HG03108 (cell line): ENCODE data around the gene HBS1L.
A peak's percentile ranks its signal among the peaks of the same experiment; 100 is the strongest.

Experiments
- ATAC-seq: cut with Tn5 transposase; IDR thresholded peaks from one replicate; pipeline ENCODE4 v1.9.1; 2021; ENCODE audit warnings: moderate library complexity; ENCODE audit not compliant: unreplicated experiment

The HBS1L gene

DNA sequence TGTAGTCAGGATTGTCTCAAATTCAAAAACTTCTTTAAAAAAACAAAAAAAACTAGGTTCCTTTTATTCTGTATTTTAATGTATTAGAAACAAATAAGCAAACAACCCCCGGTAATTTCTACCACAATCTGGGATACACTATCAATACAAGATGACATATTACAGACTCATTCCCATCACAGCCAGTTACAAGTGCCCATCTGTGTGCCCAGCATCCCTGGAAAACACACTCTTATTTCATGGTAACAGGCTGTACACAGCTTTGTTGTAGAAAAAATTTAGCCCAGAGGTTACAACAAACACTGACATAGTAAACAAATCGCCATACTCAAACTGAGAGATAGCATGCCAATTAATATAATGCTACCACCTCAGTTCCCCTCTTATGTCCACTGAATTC, 16.3 kb downstream of the HBS1L start:
- no peak for ATAC-seq

DNA sequence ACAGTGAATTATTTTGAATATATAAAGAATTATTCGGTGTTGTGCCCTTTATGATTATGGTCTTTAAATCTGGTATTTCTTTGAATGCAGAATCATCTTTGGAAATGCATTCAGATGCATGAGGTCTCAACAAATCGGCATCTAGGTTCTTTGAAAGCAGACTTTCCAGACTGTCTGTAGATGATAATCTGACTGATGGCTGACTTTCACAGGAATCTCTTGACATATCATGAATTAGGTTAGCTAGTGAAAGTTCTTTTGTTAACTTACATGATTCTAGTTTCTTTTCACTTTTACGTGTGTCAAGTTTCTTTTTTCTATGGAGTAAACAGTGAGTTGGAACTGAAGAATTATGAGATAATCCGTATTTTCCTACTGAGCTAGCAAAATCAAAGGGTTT, 17.1 kb downstream of the HBS1L start:
- no peak for ATAC-seq

DNA sequence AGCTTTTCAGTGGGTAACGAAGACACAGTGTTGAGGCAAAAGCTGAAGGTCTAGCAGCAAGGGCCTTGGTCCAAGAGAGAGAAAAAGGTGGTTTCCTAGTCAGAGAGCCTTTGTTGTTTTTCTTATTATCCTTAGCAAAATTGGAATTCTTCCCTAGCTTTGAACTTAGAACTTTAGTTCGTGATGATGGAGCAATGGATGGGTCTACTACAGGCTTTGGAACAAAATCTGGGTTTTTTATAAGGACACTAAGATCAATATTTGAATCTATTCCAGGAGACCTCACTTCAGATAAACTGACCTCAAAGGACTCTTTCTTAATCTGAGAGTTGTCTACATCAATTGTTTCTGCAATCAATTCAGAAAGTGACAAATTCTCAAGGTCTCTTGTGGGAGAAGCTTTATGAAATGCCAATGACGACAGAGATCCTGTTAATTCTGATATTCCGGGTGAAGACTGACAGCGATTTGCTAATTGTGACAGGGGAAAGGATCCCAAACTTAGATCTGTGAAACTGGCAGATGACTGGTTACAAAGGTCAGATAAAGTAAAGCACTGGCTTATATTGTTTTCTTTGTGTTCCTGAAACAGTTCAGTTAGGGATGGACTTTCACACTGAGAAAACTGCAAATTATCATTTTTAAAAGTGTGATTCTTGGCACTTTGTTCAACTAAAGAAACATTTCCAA, 17.7 kb downstream of the HBS1L start:
- no peak for ATAC-seq

DNA sequence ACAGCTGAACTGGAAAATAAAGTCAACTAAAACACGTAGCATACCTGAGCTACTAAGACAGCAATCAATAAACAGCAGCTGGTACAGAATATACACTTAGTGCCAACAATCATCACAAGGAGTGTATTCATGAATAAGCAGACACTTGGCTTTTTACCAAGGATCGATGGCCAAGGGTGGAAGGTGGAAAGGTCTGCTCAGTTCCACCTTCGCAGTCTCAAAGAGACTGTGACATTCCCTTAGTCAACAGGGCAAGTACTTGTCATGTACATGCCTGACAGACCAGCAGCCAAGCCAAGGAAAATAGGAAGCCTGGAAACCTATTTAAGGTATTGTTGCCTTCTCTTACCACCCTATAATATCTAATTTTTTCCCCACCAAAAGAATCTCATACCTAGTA, 21.4 kb downstream of the HBS1L start:
- no peak for ATAC-seq

DNA sequence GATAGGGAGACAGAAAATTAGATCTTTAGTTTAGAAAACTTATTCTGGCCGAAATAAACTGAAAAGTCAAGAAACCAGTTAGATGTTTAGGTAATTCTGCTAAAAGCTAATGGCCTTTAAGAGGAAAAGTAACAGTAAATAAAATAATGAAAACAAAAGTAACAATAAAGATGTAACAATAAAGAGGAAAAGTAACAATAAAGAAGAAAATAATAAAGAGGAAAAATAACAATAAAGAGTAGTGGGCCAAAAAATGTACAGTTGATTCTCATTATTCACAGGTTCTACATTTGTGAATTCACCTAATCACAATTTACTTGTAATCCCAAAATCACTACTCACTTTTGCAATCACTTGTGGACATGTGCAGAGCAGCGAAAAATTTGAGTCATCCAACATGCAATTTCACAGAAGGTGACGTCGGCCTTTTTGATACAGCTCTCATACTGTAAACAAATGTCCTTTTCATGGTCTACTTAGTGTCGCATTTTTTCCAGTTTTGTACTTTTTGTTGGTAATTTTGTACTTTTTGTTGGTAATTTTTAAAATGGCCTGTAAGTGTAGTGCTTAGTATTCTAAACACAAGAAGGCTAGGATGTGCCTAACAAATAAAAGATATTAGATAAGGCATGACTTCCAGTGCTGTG, 24.0 kb downstream of the HBS1L start:
- ATAC-seq = no peak

DNA sequence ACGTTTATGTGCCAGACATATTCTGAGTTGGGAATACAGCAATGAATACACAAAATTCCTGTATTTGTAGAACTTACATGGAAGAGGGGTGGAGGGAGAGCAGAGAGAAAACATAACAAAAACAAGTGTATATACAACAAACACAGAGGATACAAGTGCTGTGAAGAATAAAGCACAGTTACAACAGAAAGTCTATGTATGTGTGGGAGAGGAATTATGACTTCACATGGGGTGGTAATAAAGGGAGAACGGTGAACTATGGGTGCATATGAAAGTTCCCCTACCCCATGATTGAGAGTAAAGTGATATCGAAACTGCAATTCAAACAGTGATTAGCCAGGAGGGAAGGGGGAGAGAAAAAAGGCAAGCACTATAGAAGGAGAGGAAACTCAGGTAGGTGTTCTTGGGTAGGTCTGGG, 24.6 kb downstream of the HBS1L start:
- ATAC-seq = peak; percentile 96

DNA sequence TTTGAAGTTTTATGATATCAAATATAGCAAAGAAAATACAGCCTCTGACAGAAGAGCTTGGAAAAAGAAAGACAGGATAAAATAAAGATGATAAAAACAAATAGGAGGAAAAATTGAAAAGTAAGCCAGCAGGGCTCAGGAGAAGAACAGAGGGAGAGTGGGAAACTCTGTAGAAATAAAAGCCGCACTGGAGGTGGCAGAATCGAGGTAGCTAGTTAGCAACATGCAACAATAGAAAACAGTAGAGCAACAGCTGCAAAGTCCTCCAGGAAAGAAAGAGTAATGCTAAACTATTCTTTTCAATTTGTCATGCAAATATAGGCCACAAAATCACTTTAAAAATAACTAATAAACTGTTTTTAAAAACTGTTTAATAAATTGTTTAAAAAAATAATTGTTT, 28.8 kb downstream of the HBS1L start:
- ATAC-seq = no peak

DNA sequence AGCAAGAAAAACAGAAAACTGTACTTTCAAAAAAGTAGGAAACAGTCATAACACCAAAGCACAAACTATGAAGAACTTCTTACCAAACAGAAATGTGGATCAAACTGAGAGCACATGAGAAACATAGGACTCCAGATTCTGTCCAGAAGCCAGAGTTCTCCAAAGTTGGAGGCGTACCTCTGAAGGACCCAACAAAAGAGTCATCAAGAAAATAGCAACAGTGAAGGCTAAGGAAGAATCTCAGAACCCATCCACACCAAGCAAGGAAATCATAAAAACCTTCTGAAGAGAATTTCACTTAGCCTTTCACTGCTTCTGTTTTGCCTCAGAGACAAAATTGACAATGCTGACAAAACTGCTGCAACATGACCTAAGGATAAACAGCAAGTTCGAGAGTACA, 29.4 kb downstream of the HBS1L start:
- ATAC-seq = no peak

DNA sequence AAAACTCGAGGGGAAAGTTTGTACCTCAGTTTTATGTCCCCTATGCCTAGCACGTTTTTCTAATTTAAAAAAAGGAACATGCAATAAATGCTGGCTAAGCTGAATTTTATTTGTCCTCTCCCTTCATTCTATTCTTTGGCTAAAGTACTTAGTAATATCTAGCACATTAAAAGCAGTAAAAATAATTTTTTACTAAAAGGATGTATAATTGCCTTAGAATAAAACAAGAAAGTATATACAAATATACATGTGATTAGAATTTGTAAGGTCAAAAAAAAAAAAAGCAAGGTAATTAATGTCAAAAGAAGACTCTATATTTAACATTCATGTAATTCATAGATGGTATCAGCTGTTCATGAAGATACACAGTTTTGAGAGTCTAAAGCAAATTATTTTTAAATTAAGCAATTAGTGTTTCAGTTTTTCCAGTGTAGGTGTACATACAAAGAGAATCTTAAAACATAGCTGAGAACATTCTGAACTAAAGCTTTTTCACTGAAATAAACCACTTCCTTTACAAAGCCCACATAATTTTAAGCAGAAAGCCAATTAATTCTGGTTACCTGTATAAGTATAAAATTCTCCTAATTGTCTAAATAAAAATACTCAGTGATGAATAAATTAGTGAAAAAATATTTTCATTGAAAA, 32.4 kb downstream of the HBS1L start:
- ATAC-seq = peak; percentile 31

DNA sequence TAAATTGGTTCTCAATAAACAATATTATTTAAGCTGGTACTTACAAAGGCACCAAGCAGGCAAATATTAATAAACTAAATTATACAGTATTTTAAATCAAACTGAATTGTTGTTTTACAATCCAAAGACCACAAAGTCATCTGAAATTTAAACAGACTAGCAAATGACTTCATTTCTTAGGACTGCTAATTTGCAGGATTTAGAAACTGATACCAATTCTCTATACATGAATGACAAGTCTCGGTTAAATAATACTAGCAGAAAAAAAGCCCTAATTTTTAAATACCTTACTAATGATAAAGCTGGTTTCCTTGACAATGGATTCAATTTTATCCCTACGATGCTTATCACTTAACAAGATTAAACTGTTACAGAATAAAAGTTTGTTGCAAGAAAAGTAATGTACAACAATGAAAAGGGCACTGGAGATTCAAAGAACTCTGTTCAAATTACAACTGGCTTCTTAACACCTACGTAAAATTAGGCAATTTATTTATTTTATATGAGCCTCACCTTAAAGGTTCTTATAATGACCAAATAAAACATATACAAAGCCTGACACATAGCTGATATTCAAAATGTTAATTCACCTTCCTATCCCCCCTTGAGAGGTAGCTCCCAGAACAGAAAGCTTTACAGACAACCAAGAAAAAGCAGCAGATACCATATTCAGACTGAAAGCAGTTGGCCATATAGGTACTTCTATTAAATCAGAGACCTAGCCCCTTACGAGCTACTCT, 33.1 kb downstream of the HBS1L start:
- ATAC-seq = peak; percentile 55

DNA sequence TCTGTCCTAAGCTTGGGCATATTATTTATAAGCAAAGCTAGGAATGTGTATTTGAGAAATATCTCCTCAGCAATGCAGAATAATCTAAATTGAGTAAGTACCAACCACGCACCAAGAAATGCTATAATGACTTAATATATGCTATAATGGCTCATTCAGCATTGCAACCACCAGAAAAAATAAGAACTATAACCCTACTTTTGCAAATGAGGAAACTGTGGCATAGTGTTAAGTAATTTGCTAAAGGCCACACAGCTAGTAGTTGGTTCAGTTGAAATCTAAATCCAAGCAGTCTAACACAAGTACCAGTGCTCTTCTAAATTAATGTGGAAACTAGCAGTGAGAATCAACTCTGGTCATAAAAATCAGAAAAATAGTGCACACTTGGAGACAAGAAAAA, 35.7 kb downstream of the HBS1L start:
- ATAC-seq = no peak

DNA sequence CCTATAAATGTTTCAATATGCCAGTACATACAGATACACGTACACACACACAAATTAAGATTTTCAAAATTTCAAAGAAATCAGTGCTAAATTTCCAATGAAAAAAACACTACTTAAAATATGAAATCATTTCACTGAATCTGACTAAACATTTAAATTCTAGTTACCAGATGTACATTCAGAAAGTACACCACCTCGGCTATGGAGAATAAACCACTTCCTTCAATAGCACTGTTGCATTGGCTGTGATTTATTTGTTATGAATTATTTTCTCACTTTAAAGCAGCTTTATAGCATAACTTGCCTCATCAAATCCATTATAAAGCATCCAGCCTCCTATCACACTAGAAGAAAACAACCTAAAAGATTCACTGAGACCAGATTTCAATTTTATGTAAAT, 36.6 kb downstream of the HBS1L start:
- no peak for ATAC-seq

DNA sequence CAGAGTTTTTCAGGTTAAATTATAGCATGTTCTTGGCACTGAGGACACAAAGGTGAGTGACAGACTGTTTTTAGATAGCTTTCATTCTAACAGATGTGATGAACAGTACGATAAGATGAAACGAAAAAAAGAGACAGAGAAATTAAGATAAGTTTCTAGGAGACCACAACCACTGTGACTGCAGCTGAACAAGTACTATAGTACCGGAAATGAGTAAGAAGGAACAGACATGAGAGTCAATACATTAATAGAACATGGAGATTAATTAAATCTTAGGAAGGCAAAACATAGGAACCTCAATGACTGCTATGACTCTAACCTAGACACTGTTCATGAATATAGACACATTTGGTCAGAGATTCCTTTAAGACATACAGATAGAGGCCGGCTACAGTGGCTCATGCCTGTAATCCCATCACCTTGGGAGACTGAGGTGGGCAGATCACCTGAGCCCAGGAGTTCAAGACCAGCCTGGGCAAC, 40.2 kb downstream of the HBS1L start:
- ATAC-seq = peak; percentile 92

DNA sequence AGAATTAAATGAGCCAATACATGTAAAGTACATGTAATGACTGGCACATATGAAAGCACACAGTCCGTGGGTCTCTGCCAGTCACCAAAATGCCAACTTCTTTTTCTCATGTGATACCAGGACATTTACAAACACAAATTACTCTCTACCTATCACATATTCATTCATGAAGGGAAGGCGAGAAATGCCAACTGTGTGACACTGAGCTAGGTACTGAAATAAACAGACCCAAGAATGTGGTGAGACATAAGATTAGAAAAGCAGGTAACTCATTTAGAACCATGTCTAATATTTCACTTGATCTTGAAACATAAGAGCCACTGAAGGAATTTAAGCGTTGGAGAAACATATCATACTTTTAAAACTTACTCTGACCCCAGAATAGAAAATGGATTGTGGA, 41.4 kb downstream of the HBS1L start:
- ATAC-seq = no peak

DNA sequence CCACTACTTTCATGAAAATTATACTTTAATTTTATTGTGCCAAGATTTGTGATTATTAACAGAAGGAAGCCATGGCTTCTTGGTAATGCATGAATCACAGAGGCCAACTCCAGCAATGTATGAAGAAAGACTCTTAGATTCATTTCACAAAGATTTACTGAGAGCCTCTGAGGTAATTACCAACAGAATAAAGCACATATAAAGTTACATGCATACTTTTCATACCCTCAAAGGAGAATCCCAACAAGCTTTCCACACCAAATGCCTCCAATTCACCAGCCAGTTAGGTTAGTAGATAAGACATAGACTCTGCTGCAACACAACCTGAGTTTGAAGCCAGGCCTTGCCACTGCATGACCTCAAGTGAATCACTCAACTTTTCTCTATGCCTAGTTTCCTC, 41.9 kb downstream of the HBS1L start:
- no peak for ATAC-seq

DNA sequence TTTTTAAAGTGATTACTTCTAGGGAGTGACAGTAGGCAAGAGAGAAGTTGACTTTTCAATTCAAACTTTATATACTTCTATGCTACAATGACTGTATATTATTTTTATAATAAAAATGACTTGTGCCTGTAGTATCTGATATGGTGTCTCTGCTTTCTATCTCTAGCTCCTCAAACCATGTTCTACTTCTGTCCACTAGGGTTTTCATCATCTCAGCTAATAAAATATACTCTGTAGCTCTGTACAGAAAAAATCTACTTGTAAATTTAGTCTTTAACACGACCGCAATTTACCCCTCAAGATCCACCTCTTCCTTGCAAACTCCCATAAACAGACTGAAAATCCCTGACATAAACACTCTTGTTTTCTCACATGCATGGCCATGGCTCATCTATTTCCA, 42.3 kb downstream of the HBS1L start:
- ATAC-seq = no peak

DNA sequence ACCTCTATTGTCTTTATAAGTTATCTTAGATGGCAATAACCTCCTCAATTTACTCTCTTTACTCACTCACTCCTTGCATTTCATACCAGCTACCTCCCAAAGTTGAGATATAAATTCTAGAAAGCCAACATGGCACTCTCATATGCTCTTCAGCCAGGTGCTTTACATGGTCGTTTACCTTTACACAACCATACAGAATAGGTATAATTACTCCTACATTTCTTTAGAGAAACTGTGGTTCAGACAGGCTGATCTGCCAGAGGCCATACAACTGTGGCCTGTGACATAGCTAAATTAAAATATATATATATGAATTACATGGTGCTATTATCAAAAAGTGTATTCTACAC, 45.7 kb downstream of the HBS1L start:
- ATAC-seq = no peak

DNA sequence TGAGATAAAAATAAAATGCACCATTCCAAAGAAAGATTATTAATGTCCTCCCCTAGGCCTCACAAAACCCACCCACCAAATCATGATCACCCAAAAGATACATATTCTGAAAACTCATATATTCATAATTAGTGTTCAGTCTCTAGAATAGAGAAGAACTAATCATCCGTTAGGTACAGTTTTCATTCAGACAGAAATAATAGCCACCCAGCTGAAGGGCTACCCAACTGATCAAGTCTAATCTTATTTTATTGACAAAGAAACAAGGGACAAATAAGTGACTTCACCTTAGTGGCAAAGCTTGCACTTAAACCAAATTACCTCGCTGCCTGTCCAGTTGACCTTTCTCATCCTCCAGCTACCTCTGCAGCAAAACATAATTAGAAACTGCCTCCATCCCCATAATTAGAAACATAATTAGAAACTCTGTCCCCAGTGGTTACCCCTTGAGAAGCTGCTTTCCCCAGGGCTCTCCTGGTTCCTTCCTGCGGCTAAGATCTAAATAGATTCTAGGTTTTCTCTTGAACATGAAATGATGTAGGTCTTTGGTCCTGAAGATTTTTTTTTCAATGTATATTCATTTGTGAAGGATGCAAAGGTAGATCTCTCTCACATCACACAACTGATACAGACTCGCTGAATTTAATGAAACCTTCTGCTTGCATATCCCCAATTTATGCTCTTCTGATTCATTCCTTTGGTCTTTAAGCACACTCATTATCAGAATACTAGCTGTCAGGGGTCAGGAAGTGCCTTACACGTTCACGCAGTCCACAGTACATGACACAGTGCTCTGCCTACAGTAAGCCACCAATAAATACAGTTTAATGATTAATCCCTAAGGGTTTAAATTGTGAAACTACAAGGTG, 46.3 kb downstream of the HBS1L start:
- ATAC-seq = peak; percentile 90

DNA sequence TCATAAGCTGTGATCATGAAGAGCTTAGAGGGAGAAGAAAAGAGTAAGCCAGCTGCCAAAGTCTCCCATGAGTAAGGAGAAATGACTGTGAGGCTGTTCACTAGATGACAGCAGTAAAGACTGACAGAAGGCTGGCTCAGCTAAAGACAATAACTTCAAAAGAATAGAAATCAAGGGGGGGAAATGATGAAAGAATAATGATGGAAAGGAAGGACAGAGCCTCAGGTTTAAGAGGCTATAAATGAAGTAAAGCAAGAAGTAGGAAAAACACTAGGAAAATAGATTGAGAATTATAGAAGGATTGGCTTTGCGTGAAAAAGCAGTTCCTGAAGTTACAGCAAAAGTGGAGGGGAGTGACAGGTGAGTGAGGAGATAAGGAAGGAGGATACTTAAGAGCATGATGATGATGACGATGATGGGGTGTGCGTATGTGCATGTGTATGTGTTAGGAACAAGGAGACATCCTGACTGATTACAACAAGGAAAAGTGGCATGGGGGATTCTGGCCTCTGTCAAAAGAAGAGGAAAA, 48.2 kb downstream of the HBS1L start:
- no peak for ATAC-seq

DNA sequence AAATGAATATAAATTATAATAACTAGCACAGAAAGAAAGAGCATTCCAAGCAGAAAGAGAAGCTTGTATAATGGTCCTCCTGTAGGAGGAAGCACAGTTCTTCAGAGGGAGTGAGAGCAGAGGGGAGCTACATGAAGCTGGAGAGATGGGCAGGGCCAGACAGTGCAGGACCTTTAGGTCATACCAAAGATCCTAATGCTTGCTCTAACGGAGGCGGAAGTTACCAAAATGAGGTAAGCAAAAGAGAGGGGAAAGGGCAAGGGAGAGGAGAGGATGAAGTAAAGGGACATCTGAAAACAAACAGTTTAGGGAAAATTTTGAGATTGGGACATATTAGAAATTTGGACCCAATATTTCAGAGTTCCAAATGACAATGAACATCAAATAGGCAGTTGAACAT, 50.2 kb downstream of the HBS1L start:
- ATAC-seq = no peak
